HepG2 (cell line): ENCODE results near the gene ZBTB26. TPM values are rescaled to one million over a fixed set of nuclear protein-coding genes. Genes with fewer than 3 reads are reported as not detected.
A peak's percentile ranks its signal among the peaks of the same experiment; 100 is the strongest.

ENCODE experiments used
- ARNTL ChIP-seq: sonication (generic); formaldehyde crosslinking; IDR thresholded peaks from 2 replicates; pipeline ENCODE4 v1.4.0; 2020; ENCODE audit warnings: mild to moderate bottlenecking, missing genetic modification reagents
- CCDC6 ChIP-seq: sonication (generic); formaldehyde crosslinking; IDR thresholded peaks from 2 replicates; pipeline ENCODE4 v1.8.1; 2022; ENCODE audit warnings: mild to moderate bottlenecking, missing genetic modification reagents, moderate library complexity
- DR1 ChIP-seq: sonication (generic); formaldehyde crosslinking; IDR thresholded peaks from 2 replicates; pipeline ENCODE4 v1.8.0; 2021; ENCODE audit warnings: mild to moderate bottlenecking, missing genetic modification reagents, inconsistent platforms
- HMGA1 ChIP-seq: sonication (generic); formaldehyde crosslinking; conservative IDR thresholded peaks from 2 replicates; pipeline ENCODE4 v1.4.0; 2020; ENCODE audit warnings: missing genetic modification reagents
- MBNL3 ChIP-seq: fragments of 250-450 bp; sonication (Bioruptor Pico); conservative IDR thresholded peaks from 2 replicates; pipeline ENCODE4 v1.8.0; 2022; ENCODE audit warnings: mild to moderate bottlenecking, inconsistent platforms
- PCBP1 ChIP-seq: fragments of 200-400 bp; formaldehyde crosslinking; IDR thresholded peaks from 2 replicates; pipeline ENCODE4 v1.6.1; 2017; ENCODE audit warnings: mild to moderate bottlenecking, low read depth, low read length, borderline replicate concordance
- PHF20 ChIP-seq: sonication (generic); formaldehyde crosslinking; IDR thresholded peaks from 2 replicates; pipeline ENCODE4 v1.5.0; 2020; ENCODE audit warnings: mild to moderate bottlenecking, missing genetic modification reagents
- RAD21 ChIP-seq: fragments of 450-650 bp; formaldehyde crosslinking; IDR thresholded peaks from 2 replicates; pipeline ENCODE4 v1.5.0; 2020; ENCODE audit warnings: mild to moderate bottlenecking
- RBM22 ChIP-seq: fragments of 200-400 bp; formaldehyde crosslinking; optimal IDR thresholded peaks from 2 replicates; pipeline ENCODE3; 2017; ENCODE audit warnings: mild to moderate bottlenecking, low read length, moderate library complexity
- ZNF101 ChIP-seq: sonication (generic); formaldehyde crosslinking; IDR thresholded peaks from 2 replicates; pipeline ENCODE4 v1.4.0; 2020; ENCODE audit warnings: mild to moderate bottlenecking, low read depth, missing genetic modification reagents, borderline replicate concordance
- ZNF30 ChIP-seq: sonication (generic); formaldehyde crosslinking; IDR thresholded peaks from 2 replicates; pipeline ENCODE4 v1.5.0; 2020; ENCODE audit warnings: mild to moderate bottlenecking, missing genetic modification reagents
- ZNF317 ChIP-seq: sonication (generic); formaldehyde crosslinking; IDR thresholded peaks from 2 replicates; pipeline ENCODE4 v1.5.0; 2020; ENCODE audit warnings: mild to moderate bottlenecking, missing genetic modification reagents
- ZNF318 ChIP-seq: sonication (generic); formaldehyde crosslinking; IDR thresholded peaks from 2 replicates; pipeline ENCODE4 v1.4.0; 2020; ENCODE audit warnings: mild to moderate bottlenecking, missing genetic modification reagents
- ZNF34 ChIP-seq: sonication (generic); formaldehyde crosslinking; IDR thresholded peaks from 2 replicates; pipeline ENCODE4 v1.4.0; 2020; ENCODE audit warnings: mild to moderate bottlenecking, missing genetic modification reagents, borderline replicate concordance
- ZNF607 ChIP-seq: sonication (generic); formaldehyde crosslinking; IDR thresholded peaks from 2 replicates; pipeline ENCODE4 v1.5.1; 2020; ENCODE audit warnings: missing genetic modification reagents, mild to moderate bottlenecking, borderline replicate concordance
- ZNF704 ChIP-seq: sonication (generic); formaldehyde crosslinking; IDR thresholded peaks from 2 replicates; pipeline ENCODE4 v1.8.1; 2023; ENCODE audit warnings: mild to moderate bottlenecking, inconsistent platforms, moderate library complexity, missing genetic modification reagents, borderline replicate concordance
- ZNF709 ChIP-seq: sonication (generic); formaldehyde crosslinking; IDR thresholded peaks from 2 replicates; pipeline ENCODE4 v1.5.0; 2020; ENCODE audit warnings: mild to moderate bottlenecking, missing genetic modification reagents
- polyA plus RNA-seq, 8 experiments: library from polyadenylated mRNA; depleted of rRNA in 3 of 8; stranded (reverse) in 7 of 8; unstranded in 1 of 8; fragments of >200 nt; fragmentation: Illumina TruSeq in 4 of 8; extraction: Trizol in 4 of 8; gene quantifications; 2 replicates each; pipeline versions ENCODE4 v1.2.1 to v1.2.3, GENCODE V29; 2011 to 2016; ENCODE audit warnings: low read depth in 4 of 8, missing spikeins in 1 of 8, mixed read lengths in 1 of 8; ENCODE audit not compliant: insufficient read depth in 1 of 8
- total RNA-seq, 5 experiments: library from RNA; depleted of rRNA; stranded (reverse); fragments of >200 nt; fragmentation: Illumina TruSeq; extraction: Trizol; gene quantifications; 2 replicates each; pipeline ENCODE4 v1.2.3, GENCODE V29; 2016; ENCODE audit warnings: low read depth in 1 of 5
- TF ChIP-seq, protein P1 (sequence below): sonication (generic); formaldehyde crosslinking; IDR thresholded peaks from 2 replicates; pipeline ENCODE4 v1.4.0; 2020; ENCODE audit warnings: missing genetic modification reagents

ZBTB26 gene
- total and polyA plus RNA-seq, 2 of the 13 experiments (the other 11 are each of a cell fraction or from before 2014, with no cell fraction given): 4.5 to 8.6 TPM

GRCh38 chr9:122940454-122940748 is 9.1 kb upstream of the ZBTB26 start (continued):
- TF ChIP-seq ZNF318 (CRISPR knock-in tag) (0 out of 2 replicates have a peak, but pooled peaks have one; percentile 28), ZNF607 (0 out of 2 replicates have a peak, but pooled peaks have one; percentile 20), RBM22 (peak; percentile 64), DR1 (CRISPR knock-in tag) (0 out of 2 replicates have a peak, but pooled peaks have one; percentile 13), ZNF101 (CRISPR knock-in tag) (0 out of 2 replicates have a peak, but pooled peaks have one; percentile 15), ARNTL (peak; percentile 14; the same call in 1 of the 2 replicates), RAD21 (CRISPR knock-in tag) (peak; percentile 23; the same call in 1 of the 2 replicates), PHF20 (0 out of 2 replicates have a peak, but pooled peaks have one; percentile 13), PCBP1 (no peak), ZNF317 (peak; percentile 100), ZNF30 (CRISPR knock-in tag) (no peak), HMGA1 (CRISPR knock-in tag) (no peak), CCDC6 (CRISPR knock-in tag) (0 out of 2 replicates have a peak, but pooled peaks have one; percentile 32), ZNF704 (0 out of 2 replicates have a peak, but pooled peaks have one; percentile 26), ZNF709 (0 out of 2 replicates have a peak, but pooled peaks have one; percentile 44), MBNL3 (CRISPR knock-in tag) (no peak), ZNF34 (CRISPR knock-in tag) (0 out of 2 replicates have a peak, but pooled peaks have one; percentile 13)
- TF ChIP-seq, protein P1, sequence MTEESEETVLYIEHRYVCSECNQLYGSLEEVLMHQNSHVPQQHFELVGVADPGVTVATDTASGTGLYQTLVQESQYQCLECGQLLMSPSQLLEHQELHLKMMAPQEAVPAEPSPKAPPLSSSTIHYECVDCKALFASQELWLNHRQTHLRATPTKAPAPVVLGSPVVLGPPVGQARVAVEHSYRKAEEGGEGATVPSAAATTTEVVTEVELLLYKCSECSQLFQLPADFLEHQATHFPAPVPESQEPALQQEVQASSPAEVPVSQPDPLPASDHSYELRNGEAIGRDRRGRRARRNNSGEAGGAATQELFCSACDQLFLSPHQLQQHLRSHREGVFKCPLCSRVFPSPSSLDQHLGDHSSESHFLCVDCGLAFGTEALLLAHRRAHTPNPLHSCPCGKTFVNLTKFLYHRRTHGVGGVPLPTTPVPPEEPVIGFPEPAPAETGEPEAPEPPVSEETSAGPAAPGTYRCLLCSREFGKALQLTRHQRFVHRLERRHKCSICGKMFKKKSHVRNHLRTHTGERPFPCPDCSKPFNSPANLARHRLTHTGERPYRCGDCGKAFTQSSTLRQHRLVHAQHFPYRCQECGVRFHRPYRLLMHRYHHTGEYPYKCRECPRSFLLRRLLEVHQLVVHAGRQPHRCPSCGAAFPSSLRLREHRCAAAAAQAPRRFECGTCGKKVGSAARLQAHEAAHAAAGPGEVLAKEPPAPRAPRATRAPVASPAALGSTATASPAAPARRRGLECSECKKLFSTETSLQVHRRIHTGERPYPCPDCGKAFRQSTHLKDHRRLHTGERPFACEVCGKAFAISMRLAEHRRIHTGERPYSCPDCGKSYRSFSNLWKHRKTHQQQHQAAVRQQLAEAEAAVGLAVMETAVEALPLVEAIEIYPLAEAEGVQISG (CRISPR knock-in tag): peak; percentile 32; the same call in 1 of the 2 replicates
